HG03558 (cell line): ENCODE results near the gene UCK1.

Experiments
- ATAC-seq: cut with Tn5 transposase; IDR thresholded peaks from one replicate; pipeline ENCODE4 v1.9.1; 2021; ENCODE audit warnings: moderate number of reproducible peaks; ENCODE audit not compliant: unreplicated experiment; ENCODE audit errors: extremely low read depth

Gene UCK1

GRCh38 chr9:131480258-131480657 is 50.8 kb downstream of the UCK1 start:
- no peak for ATAC-seq

- ATAC-seq = no peak
Measured at GRCh38 chr9:131478911-131479310, 52.2 kb downstream of the UCK1 start.

GRCh38 chr9:131478421-131478868 is 52.6 kb downstream of the UCK1 start:
- no peak for ATAC-seq

GRCh38 chr9:131477816-131478419 is 53.1 kb downstream of the UCK1 start:
- no peak for ATAC-seq

- no peak for ATAC-seq
Measured at GRCh38 chr9:131477367-131477766, 53.7 kb downstream of the UCK1 start.

- no peak for ATAC-seq
Measured at GRCh38 chr9:131476777-131477345, 54.2 kb downstream of the UCK1 start.

- ATAC-seq = no peak
Measured at GRCh38 chr9:131475956-131476776, 54.9 kb downstream of the UCK1 start.

GRCh38 chr9:131475111-131475955 is 55.7 kb downstream of the UCK1 start:
- no peak for ATAC-seq

- ATAC-seq = no peak
Measured at GRCh38 chr9:131474711-131475110, 56.4 kb downstream of the UCK1 start.

- ATAC-seq = no peak
Measured at GRCh38 chr9:131473891-131474290, 57.2 kb downstream of the UCK1 start.
